ENCODE measurements around the gene RBL2.

RBL2 gene

DNA sequence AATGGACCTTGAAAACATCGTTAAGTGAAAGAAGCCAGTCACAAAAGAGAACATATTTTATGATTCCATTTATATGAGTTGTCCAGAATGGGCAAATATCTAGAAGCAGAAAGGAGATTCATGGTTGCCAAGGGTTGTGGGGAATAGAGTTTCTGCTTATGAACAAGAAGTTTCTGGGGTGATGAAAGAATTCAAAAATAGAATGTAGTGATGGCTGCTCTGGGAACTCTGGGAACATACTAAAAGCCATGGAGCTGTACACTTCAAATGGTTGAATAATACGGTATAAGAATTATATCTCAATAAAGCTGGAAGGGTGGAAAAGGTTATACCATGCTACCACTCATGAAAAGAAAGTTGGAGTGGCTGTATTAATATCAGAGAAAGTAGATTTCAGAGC, 50.3 kb downstream of the RBL2 start:
- TF ChIP-seq GATA2 (IDR thresholded peaks at IDR 0.05; ENCODE audit: low read depth, low read length) (no peak), GATA3 (IDR thresholded peaks at IDR 0.05; ENCODE audit: low read depth, low read length) (no peak)

DNA sequence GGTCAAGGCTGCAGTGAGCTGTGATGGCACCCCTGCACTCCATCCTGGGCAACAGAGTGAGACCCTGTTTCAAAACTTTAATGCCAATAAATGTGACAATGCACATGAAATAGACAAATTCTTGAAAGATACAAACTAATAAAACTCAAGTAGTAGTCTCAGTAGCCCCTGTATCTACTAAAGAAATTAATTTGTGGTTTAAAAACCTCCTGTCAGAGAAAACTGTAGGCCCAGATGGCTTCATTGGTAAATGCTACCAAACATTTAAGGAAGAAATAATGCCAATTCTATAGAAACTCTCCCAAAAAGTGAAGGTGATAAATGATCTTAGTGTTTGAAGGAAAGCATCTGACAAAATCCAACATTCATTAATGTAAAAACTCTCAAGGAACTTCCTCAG, 52.0 kb downstream of the RBL2 start:
- TF ChIP-seq GATA2 (IDR thresholded peaks at IDR 0.05; ENCODE audit: low read depth, low read length) (no peak), GATA3 (IDR thresholded peaks at IDR 0.05; ENCODE audit: low read depth, low read length) (no peak)

DNA sequence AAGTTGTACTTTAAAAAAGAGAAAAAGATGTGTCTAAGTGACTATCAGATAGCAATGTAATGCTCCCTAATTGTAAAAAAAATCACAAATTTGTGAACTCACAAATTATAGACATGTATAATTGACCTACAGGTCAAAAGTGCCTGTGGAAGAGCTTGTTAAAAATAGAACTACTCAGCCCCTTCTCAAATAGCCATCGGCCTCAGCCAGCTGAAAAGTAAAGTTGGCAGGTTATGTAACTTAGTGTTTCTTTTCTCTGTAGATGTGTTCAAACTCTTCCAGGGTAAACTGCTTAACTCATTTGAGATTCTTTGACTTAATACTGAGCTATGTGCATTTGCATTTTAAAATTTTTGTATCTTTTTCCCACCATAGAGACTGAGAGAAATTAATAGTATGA, 55.5 kb downstream of the RBL2 start:
- no peak for TF ChIP-seq GATA2 (IDR thresholded peaks at IDR 0.05; ENCODE audit: low read depth, low read length)
- no peak for TF ChIP-seq GATA3 (IDR thresholded peaks at IDR 0.05; ENCODE audit: low read depth, low read length)

DNA sequence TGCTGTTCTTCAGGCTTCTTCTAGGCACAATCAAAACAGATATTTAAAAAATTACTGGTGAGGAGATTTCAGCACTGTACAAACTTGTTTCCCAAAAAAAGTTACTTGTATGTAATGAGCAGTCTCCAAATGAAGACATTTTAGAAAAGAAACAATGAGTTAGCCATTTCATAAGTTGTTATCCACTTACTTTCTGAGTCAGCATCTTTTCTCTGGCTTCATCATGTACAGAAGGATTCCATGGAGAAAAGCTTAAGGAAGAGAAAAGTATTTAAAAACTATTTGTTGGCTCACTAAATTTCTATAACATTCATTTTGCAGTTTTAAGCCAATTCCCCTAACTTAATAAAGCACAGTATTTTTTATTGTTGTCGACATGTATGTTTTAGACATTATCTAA, 58.2 kb downstream of the RBL2 start:
- TF ChIP-seq GATA2 (IDR thresholded peaks at IDR 0.05; ENCODE audit: low read depth, low read length): no peak
- TF ChIP-seq GATA3 (IDR thresholded peaks at IDR 0.05; ENCODE audit: low read depth, low read length): no peak

DNA sequence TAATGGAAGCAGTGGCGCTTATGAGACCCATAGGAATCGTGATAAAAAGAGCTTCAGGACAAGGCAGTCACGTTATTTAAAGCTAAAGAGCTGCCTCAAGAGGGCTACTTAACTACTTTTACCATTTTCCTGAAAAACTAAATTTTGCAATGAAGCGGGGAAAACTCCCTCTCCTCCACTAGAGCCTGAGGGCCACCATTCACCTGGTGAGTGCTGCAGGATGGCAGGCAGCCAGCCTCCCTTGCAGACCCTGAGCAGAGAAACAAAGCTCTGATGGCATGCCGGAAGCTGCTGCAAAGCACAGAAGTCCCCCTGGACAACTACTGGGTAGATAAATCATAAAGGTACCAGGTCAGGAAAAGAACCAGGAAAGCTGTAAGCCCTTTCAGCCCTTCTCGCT, 60.4 kb downstream of the RBL2 start:
- TF ChIP-seq GATA2 (IDR thresholded peaks at IDR 0.05; ENCODE audit: low read depth, low read length) (no peak), GATA3 (IDR thresholded peaks at IDR 0.05; ENCODE audit: low read depth, low read length) (no peak)

DNA sequence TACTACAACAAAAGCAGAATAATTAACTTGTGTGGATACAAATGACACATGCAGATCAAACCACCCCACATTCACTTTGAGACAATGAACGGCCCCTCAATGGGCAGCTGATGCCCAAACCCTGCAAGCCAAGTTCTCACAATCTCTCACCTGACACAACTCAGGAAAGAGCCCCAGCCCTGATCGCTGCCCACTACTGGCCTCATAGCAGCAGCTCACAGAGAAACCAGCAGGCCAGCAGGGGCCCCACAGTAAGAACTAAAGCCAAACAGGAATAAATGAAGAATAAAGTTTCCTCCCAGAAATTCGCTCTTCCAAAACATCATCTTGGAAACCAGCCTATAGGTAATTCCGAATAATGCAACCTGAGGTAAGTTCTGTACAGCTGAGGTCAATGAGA, 61.1 kb downstream of the RBL2 start:
- no peak for TF ChIP-seq GATA2 (IDR thresholded peaks at IDR 0.05; ENCODE audit: low read depth, low read length)
- no peak for TF ChIP-seq GATA3 (IDR thresholded peaks at IDR 0.05; ENCODE audit: low read depth, low read length)

DNA sequence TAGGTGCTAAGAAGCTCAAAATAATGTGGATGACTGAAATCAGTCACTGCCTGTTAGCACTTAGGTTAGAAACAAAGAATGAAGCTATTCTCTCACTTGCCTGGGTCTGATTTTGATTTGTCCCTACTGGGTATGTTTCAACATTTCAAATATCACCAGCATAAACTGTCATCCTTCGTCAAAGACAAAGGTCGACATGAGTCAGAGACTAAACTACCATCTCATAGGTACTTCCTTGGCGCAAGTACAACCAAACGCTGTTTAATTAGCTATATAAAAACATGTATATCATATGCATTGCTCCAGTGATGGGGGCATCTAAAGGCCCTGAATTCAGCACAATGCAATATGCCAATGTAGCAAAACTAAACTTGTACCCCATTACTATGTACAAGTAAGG, 64.7 kb downstream of the RBL2 start:
- no peak for TF ChIP-seq GATA3 (IDR thresholded peaks at IDR 0.05; ENCODE audit: low read depth, low read length)

DNA sequence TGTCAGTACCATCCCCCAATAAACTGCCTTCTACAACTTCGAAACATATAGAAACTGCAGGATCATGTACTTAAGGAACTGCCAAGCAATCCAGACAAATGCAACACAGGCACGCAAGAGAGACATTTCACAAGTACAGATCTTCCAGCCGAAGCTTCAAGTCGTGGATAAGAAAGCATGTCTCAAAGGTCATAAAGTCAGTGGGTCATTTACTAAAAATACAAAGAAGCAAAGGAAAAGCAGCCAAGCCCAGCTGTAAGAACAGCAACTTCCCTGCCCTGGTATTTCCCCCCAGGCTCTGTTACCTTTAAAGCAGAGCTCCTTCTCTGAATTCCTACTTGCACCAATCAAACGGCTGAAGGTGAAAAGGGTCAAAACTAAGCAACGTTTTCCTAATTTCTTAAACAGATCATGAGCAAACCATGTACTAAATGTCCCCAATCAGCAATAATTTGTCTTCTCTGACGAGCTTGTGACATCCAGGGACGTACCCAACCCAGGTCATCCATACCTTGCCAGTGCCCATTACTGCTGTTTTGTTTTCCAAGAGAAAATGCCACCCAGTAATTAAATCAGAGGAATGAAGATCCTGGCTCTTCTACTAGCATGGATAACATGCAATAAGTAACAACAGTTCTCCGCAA, 67.1 kb downstream of the RBL2 start:
- TF ChIP-seq GATA3 (IDR thresholded peaks at IDR 0.05; ENCODE audit: low read depth, low read length) (no peak), GATA2 (IDR thresholded peaks at IDR 0.05; ENCODE audit: low read depth, low read length) (no peak)

DNA sequence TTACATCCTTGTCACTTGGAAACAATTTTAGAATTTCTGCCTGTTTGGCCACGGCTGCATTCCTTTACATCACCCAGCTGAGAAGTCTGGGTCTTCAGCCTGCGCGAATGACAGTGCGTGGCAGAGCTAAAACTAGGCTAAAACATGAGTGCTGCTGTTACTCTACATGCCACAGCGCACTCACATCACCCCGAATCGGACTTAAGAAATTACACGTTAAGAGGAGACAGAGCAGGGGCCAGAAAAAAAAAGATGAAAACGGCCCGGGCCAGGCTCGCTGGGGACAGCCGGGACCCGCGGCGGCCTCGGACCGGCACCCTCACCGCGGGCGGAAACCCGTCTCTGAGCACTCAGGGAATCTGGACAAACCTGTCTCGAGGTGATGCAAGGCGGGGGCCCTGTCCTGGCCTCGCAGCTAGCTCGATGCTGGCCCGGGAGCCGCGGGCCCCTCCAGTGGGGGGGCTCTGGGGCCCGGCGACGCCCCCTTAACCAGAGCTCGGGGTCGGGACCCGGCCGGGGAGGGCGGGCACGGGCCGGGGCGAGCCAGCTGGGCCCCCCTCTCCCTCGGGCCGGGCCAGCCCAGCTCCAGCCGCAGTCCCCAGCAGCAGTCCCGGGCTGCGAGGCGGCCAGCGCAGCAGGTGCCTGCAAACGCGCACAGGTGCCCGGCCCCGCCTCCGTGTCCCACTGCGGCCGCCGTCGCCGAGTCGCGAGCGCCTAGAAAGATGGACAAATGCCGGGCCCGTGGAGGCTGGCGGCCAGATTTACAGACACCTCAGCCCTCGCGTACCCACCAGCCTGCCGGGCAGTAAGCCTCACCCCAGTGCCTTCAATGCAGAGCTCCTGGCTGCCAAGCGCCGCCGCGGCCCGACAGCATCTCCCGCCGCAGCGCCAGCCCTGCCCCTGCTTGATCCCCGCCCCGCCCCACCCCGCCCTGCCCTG, 68.3 kb downstream of the RBL2 start, which contains the start of gene AKTIP:
TSS of gene AKTIP (minus strand) at position 879 of the 939 bp plus-strand sequence. CDS start 2,950 bp downstream, outside the sequence.
- TF ChIP-seq GATA3 (IDR thresholded peaks at IDR 0.05; ENCODE audit: low read depth, low read length): no peak
- TF ChIP-seq GATA2 (IDR thresholded peaks at IDR 0.05; ENCODE audit: low read depth, low read length): no peak

DNA sequence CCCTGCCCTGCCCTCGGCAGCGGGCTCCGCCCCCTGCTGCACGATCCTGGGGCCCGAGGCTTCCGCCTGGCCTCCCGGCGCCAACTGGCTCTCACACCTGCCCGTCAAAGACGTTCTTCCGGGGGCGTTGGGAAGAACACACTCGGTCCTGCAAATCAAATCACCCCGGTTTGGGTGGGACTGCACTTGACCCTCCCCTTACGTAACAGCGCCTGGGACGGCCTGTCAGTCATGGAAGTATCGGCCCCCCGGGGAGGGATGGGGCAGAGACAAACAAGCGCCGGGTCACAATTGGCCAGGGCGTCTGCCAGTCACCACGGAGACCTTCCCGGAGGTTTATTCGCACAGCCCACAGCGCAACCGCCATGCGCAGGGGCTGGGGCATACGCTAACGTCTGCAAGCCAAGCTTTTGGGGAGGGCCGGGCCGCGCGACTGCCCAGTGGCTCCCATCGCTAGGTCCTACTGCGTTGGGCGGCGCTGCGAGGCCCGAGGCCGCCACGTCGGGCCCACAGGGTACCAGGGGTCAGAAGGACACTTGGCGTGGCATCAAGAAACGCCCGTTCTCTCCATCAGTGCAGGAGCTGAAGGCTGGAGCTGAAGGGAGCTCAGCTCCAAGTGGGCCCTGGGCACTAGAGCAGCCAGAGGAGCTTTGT, 69.1 kb downstream of the RBL2 start:
- TF ChIP-seq GATA2 (IDR thresholded peaks at IDR 0.05; ENCODE audit: low read depth, low read length) (no peak), GATA3 (IDR thresholded peaks at IDR 0.05; ENCODE audit: low read depth, low read length) (no peak)

DNA sequence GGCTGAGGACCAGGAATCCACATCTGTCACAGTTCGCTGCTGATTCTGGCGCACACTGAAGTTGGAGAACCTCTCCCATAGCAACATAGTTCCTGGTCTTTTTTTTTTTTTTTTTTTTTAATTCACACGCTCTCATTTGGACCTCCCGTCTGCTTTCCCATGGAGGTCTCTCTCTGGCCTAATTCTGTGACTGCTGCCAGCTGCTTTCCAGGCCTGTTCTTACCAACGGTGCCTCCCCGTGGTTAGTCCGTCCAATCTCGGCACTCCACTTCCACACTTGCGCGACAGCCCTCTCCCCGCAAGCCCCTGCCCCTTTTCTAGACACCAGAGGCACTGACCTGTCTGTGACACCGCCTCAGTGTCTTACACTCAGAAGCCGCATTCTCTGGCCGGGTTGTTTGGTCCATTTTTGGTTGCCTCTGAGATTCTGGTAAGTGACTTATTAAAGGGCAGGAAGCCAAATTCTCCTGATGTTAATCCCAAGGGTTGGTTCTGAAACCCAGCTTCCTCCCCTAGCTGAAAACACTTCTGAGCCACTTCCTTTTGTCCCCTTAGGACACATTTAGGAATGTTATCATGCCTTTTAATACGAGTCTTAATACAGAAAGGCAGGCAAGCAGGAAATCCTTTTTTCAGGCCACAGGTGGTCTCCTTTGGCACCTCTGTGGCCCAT, 69.9 kb downstream of the RBL2 start:
- TF ChIP-seq GATA2 (IDR thresholded peaks at IDR 0.05; ENCODE audit: low read depth, low read length) (no peak), GATA3 (IDR thresholded peaks at IDR 0.05; ENCODE audit: low read depth, low read length) (no peak)

DNA sequence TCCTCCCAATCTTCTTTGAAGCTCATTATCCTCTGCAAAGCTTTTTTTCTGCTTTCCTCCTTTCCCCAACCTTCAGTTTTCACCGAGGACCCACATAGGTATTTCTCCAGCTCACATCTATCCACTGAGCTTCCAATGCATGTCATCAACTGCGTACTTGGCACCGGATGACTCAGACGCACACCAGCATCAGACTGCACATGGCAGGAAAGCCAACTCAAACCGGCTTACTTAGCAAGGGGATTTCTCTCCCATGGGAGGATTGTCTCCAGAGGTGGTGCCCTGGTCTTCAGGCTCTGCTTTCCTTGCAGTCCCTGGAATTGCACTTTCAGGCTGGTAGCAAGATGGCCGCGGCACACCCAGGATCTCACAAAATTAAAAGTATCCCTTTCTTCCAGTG, 70.4 kb downstream of the RBL2 start:
- TF ChIP-seq GATA3 (IDR thresholded peaks at IDR 0.05; ENCODE audit: low read depth, low read length): no peak

DNA sequence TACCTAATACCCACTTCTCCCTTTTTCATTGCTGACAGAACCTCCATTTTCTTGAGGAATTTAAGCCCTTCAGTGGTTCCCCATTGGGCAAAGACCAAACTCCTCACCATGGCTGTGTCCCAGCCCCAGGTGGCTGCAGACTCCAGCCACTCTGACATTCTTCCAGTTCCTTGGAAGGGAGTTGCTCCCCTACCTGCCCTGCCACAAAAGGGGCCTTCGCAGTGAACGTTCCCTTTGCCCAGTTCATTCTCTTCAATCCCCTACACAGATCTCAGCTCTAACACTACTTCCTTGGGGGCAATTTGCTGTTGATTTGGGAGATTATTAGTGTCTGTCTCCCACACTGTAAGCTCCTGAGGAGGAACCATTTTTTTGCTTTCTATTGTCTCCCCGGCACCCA, 72.0 kb downstream of the RBL2 start:
- TF ChIP-seq GATA2 (IDR thresholded peaks at IDR 0.05; ENCODE audit: low read depth, low read length): no peak

DNA sequence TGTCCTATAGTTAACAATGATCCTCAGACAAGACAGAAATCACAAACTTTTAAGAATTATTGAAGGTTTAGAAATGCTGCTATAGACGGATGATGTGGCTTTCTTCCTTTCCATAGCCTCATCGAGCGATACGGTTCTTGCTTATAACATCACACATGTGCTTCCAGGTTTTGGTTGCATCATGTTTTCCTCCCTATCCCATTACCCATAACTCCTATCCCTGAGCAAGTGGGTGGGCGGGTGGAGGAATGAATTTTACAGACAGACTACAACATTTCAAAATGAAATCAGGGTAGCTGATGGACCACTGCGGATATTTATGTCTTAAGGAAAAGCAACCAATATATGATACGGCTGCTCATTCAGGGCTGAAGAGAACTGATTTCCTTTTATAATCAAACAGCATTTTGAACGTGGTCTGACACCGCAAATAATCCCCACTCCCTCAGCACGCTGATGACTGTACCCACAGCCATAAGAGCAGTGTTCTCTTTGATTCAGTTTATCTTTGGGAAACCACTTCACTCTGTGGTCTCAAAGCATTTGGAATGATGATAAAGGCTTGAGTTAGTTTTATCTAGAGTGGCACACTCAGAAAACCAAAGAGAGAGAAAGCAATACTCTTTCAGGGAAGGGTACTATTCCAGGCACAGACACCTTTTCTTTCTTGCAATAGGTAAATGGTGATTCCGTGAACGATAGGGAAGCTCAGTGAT, 73.4 kb downstream of the RBL2 start:
- TF ChIP-seq GATA2 (IDR thresholded peaks at IDR 0.05; ENCODE audit: low read depth, low read length) (no peak), GATA3 (IDR thresholded peaks at IDR 0.05; ENCODE audit: low read depth, low read length) (no peak)

All from SH-SY5Y (cell line).